ENCODE measurements around the gene MSANTD7.
A peak's percentile ranks its signal among the peaks of the same experiment; 100 is the strongest.
"Not testable (repeated sequence)": the region's sequence is repeated elsewhere in the genome, so short reads cannot be mapped to it uniquely, and the experiment has no call there.

MSANTD7 gene, protein sequence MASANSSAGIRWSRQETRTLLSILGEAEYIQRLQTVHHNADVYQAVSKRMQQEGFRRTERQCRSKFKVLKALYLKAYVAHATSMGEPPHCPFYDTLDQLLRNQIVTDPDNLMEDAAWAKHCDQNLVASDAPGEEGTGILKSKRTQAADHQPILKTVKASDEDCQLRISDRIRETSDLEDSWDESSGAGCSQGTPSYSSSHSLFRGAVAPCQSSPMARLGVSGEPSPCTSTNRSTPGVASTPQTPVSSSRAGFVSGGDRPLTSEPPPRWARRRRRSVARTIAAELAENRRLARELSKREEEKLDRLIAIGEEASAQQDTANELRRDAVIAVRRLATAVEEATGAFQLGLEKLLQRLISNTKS

DNA sequence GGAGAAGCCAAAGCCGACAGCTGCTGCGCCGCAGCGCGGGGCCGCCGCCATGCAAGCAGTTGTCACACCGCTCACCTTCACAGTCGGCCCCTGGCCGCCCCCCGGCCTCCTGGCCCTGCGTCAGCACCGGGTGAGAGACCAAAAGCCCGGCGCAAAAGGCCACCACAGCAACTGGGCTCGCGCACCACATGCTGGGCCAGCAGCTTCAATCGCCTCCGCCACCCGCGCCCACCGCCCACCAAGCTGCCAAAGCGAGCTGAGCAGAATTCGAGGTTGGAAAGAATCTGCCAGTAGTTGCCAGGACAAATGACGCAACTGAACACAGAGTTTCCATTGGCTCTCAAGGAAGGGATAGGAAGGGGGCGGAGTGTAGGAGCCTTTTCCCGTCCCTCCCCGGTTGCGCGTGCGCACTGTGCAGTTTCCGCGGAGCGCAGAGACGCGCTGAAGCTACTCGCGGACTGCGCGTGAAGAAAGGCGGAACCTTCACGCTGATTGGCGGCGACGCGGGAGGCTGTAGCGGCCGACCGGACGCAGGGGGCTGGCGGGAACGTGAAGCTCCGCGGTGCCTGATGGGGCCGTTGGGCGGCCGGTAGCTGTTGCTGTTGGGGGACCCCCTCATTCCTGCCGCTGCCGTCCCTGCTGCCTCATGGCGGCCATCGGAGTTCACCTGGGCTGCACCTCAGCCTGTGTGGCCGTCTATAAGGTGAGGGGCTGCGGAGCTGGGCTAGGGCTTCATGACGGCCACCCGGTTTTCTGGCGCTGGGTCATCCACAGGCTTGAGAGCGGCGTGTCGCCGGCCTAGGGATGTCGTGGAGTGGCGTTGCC is at the start of gene MSANTD7, which contains the start of the genes CDNF and HSPA14:
TSS of gene MSANTD7 (plus strand) at position 550 of the 825 bp plus-strand sequence. CDS start 3,979 bp downstream, outside the sequence.
TSS of gene CDNF (minus strand) at position 281 of the 825 bp plus-strand sequence. CDS start at position 190, 91 bp downstream.
TSS of gene HSPA14 (plus strand) at position 550 of the 825 bp plus-strand sequence. CDS start at position 647, 97 bp downstream.
- Mint-ChIP-seq H3K9me3 (no peaks in the 10 kb centered on the region), H3K27ac (peak within 1 kb of the TSS; percentile 98), H3K27me3 (no peaks in the 10 kb centered on the region), H3K4me1 (peaks cover 6% of the 10 kb centered on the region), H3K4me3 (peak within 1 kb of the TSS; percentile 97), H3K36me3 (peaks cover 14% of the 10 kb centered on the region)
- DNase-seq (ENCODE audit: low spot score in 2 of 2) (peak; percentile 96 to 99), ATAC-seq (ENCODE audit: low read depth) (peak; percentile 88)

DNA sequence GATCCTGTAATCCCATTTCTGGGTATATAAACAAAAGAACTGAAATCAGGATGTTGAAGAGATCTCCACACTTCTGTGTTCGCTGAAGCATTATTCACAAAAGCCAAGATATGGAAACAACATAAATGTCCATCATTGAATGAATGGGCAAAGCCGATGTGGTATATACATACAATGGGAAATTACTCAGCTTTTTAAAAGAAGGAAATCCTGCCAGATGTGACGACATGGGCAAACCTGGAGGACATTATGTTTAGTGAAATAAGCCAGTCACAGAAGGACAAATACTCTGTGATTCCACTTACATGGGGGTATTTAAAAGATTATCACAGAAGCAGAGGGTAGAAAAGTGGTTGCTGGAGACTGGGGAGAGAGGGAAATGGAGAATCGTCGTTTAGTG is 39.5 kb upstream of the MSANTD7 start:
- no peaks in the 10 kb centered on the region for H3K9me3 Mint-ChIP-seq
- peaks cover 26% of the 10 kb centered on the region for H3K4me1 Mint-ChIP-seq
- DNase-seq (ENCODE audit: low spot score in 2 of 2) (no peak), ATAC-seq (ENCODE audit: low read depth) (no peak)
- H3K27ac Mint-ChIP-seq, result no peak overlapping the region
- no peaks in the 10 kb centered on the region for H3K36me3 Mint-ChIP-seq
- H3K27me3 Mint-ChIP-seq, result no peaks in the 10 kb centered on the region
- no peak overlapping the region for H3K4me3 Mint-ChIP-seq

DNA sequence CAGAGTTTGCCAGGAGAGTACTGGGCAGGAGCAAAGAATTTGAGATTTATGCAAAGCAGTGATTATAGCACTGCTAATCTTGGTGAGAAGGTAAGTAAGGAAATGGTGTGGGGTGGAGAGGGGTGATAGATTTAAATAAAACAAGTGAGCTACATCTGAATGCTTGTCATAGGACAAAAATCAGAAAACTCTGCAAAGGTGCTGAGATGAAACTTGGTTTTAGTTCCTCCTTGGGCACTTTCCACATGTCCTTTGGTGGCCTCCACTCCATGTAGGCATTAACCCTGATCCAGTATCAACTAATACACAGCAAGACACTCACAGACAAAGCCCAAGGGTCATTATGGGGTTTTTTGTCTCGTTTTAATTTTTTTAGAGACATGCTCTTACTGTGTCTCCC is 37.7 kb upstream of the MSANTD7 start:
- Mint-ChIP-seq H3K4me3 (no peak overlapping the region), H3K9me3 (no peaks in the 10 kb centered on the region), H3K27ac (no peak overlapping the region), H3K36me3 (no peaks in the 10 kb centered on the region), H3K27me3 (no peaks in the 10 kb centered on the region), H3K4me1 (peaks cover 26% of the 10 kb centered on the region)
- ATAC-seq (ENCODE audit: low read depth) (peak; percentile 29), DNase-seq (ENCODE audit: low spot score in 2 of 2) (no peak)

DNA sequence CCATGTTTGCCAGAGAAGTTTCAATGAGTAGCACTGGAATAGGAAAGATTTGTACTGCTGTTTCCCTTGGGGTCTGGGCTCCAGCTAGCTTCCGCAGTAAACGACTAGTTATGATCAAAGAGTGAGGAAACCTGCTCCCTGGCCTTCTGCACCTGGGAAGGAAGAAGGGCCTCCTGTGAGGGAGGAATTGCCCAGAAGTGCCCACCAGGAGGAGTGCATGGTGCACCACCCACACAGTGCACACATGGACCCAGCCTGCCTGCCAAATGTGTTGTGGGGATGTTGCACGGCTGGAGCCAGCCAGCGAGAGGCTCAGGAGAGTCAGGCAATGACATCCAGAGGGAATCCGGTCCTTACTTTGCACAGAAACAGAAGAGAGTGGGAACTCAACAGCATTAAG is 36.4 kb upstream of the MSANTD7 start:
- ATAC-seq (ENCODE audit: low read depth) (no peak), DNase-seq (ENCODE audit: low spot score in 2 of 2) (no peak)
- peaks cover 26% of the 10 kb centered on the region for H3K4me1 Mint-ChIP-seq

DNA sequence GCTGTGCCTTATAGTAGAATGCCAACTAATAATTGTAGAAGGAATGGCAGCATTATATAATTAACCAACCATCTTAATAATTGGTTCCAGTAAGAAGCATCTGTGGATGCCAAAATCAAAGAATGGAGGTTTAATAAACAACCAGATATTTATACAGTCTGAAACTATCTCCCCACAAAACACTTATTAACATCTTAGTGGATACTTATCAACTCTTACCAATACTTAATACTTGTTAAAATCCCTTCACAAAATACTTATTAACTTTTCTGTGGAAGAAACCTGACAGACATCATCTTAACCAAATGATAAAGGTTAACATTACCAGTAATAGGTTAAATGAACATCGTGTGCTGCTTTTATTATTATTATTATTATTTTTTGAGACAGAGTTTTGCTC is 34.3 kb upstream of the MSANTD7 start:
- Mint-ChIP-seq H3K27ac (no peak overlapping the region), H3K4me1 (peaks cover 15% of the 10 kb centered on the region), H3K4me3 (no peak overlapping the region), H3K36me3 (no peaks in the 10 kb centered on the region), H3K27me3 (no peaks in the 10 kb centered on the region), H3K9me3 (no peaks in the 10 kb centered on the region)
- no peak for DNase-seq (ENCODE audit: low spot score in 2 of 2)
- ATAC-seq (ENCODE audit: low read depth), result no peak

More for the DNA sequence above, 36.4 kb upstream of the MSANTD7 start:
- H3K27me3 Mint-ChIP-seq, result no peaks in the 10 kb centered on the region
- no peak overlapping the region for H3K4me3 Mint-ChIP-seq
- no peaks in the 10 kb centered on the region for H3K9me3 Mint-ChIP-seq
- H3K36me3 Mint-ChIP-seq, result no peaks in the 10 kb centered on the region
- H3K27ac Mint-ChIP-seq, result no peak overlapping the region

DNA sequence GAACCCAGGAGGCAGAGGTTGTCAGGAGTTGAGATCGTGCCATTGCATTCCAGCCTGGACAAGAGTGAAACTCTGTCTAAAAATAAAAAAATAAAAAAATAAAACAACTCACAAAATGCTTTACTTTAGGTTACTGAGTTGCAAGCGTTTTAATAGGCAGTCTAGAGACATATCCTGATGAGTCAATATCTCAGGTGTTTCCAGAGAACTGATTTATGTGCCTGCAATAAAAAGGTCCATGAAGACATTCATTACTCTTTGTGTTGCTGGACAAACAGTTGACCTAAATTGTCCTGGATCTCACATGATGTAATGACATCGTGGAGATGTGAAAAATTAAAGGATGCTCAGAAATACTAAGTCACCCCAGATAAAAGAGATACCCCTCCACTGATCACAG is 31.8 kb upstream of the MSANTD7 start:
- Mint-ChIP-seq H3K36me3 (no peaks in the 10 kb centered on the region), H3K27ac (no peak overlapping the region), H3K4me1 (peaks cover 1% of the 10 kb centered on the region), H3K9me3 (no peaks in the 10 kb centered on the region), H3K27me3 (no peaks in the 10 kb centered on the region), H3K4me3 (no peak overlapping the region)
- DNase-seq (ENCODE audit: low spot score in 2 of 2) (no peak), ATAC-seq (ENCODE audit: low read depth) (no peak)

DNA sequence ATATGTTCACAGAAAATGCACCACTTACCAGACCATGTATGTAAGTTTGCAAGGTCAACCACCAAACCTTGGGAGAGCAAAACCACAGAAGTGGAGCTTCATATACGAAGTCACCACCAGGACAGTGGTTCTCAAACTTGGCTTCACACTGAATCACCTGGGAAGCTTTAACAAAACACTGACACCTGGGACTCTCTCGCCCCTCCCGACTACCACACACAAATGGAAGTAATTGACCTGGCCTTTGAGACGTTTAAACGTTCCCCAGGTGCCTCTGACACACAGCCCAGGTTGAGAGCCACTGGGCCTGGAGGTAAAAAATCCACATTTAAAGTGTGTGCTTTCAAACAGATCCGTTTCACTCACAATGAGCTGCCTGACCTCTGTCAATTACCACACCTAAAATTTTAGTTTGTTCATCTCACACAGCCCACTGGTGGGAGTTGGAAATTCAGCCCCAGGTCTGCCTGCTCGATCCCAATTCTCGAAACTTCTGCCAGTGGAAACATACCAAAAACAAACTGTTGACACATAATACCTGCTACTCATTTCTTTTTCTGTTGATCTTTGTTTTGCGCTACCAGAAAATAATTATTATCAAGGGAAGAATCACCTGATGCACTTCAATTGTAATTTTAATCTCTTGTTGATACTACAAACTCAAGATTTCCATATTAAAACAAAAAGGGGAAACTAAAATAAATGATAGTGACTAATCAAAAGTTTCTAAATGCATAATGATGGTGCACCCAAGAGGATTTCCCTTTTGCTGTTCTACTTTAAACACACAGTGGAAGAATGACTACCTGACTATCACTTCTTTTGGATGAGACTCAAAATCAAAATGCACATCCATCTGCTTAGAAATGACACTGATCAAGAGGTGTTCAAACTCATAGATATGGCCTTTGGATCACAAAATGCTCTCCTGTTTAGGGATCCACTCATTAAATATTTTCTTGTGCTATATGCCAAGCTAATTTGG is 26.8 kb upstream of the MSANTD7 start:
- Mint-ChIP-seq H3K36me3 (no peaks in the 10 kb centered on the region), H3K4me3 (no peak overlapping the region), H3K27me3 (no peaks in the 10 kb centered on the region), H3K9me3 (no peaks in the 10 kb centered on the region), H3K4me1 (peaks cover 2% of the 10 kb centered on the region), H3K27ac (no peak overlapping the region)
- DNase-seq (ENCODE audit: low spot score in 2 of 2), result no peak
- ATAC-seq (ENCODE audit: low read depth), result no peak

DNA sequence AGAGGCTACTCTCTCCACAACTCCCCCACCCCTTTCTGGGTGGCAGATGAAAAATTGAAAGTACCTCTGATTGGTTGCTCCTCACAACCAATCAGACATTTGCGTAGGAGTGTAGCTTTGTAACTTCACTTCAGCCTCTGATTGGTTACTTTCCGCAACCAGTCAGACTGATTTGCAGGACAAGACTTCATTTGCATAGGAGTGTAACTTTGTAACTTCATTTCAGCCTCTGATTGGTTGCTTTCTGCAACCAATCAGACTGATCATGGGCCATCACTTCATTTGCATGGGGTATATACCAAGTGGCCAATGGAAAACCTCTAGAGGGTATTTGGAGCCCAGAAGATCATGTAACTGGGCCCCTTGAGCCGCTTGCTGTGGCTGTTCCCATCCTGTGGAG is 25.8 kb upstream of the MSANTD7 start:
- ATAC-seq (ENCODE audit: low read depth) (no peak), DNase-seq (ENCODE audit: low spot score in 2 of 2) (no peak)
- Mint-ChIP-seq H3K4me3 (no peak overlapping the region), H3K27ac (no peak overlapping the region), H3K9me3 (peaks cover 1% of the 10 kb centered on the region), H3K4me1 (peaks cover 2% of the 10 kb centered on the region), H3K27me3 (no peaks in the 10 kb centered on the region), H3K36me3 (no peaks in the 10 kb centered on the region)

DNA sequence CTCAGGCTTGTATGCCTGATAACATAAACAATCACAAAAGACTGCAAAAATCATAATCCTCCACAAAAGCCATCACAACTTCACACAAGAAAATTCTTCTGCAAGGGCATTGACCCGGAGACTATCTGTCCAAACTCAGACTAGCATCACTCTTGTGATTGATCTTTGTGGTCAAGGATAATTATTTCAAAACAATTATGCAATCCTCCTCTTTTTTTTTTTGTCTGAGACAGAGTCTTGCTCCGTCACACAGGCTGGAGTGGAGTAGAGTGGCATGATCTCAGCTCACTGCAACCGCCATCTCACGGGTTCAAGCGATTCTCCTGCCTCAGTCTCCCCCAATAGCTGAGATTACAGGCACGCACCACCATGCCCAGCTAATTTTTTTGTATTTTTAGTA is 22.4 kb upstream of the MSANTD7 start:
- DNase-seq (ENCODE audit: low spot score in 2 of 2) (no peak), ATAC-seq (ENCODE audit: low read depth) (no peak)
- H3K27ac Mint-ChIP-seq, result no peak overlapping the region
- H3K36me3 Mint-ChIP-seq, result no peaks in the 10 kb centered on the region
- H3K9me3 Mint-ChIP-seq, result peaks cover 1% of the 10 kb centered on the region
- peaks cover 3% of the 10 kb centered on the region for H3K4me1 Mint-ChIP-seq
- H3K4me3 Mint-ChIP-seq, result no peak overlapping the region
- no peaks in the 10 kb centered on the region for H3K27me3 Mint-ChIP-seq

DNA sequence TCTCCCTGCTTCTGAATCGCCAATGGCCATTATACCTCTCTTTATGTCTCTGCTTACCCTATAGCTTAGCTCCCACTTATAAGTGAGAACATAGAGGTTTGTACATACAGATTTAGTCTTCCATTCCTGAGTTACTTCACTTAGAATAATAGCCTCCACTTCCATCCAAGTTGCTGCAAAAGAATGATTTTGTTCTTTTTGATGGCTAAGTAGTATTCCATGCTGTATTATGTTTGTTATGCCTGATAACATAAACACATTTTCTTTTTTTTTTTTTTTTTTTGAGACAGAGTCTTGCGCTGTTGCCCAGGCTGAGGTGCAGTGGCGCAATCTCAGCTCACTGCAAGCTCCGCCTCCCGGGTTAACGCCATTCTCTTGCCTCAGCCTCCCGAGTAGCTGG is 21.4 kb upstream of the MSANTD7 start:
- not testable (repeated sequence) for H3K9me3 Mint-ChIP-seq; H3K27me3 Mint-ChIP-seq; DNase-seq (ENCODE audit: low spot score in 2 of 2); ATAC-seq (ENCODE audit: low read depth); H3K4me3 Mint-ChIP-seq; H3K36me3 Mint-ChIP-seq; H3K27ac Mint-ChIP-seq; H3K4me1 Mint-ChIP-seq

DNA sequence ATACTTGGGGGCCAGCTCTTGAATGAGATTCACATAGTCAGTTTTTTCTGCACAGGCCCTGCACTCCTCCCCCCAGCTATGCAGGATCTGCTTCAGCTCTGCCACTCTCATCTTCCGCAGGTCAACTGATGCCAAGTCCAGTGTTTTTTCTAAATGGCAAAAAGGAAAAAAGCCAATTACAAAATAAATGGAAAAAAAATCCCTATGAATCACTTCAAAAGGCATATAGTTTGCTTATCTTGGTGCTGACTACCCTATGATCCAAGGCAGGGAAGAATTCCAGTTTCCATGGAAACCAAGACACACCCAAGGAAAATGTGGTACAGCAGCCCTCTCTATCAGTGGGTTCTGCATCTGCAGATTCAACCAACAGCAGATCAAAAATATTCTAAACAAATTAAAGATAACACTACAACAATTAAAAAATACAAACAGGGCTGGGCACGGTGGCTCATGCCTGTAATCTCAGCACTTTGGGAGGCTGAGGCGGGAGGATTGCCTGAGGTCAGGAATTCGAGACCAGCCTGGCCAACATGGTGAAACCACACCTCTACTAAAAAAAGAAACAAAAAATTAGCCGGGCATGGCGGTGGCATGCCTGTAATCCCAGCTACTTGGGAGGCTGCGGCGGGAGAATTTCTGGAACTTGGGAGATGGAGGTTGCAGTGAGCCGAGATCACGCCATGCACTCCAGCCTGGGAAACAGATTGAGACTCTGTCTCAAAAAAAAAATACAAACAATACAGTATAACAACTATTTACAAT is 17.9 kb upstream of the MSANTD7 start:
- DNase-seq (ENCODE audit: low spot score in 2 of 2) (no peak), ATAC-seq (ENCODE audit: low read depth) (no peak)
- Mint-ChIP-seq H3K27ac (no peak overlapping the region), H3K4me1 (peaks cover 6% of the 10 kb centered on the region), H3K27me3 (no peaks in the 10 kb centered on the region), H3K9me3 (peaks cover 3% of the 10 kb centered on the region), H3K4me3 (no peak overlapping the region), H3K36me3 (peaks cover 1% of the 10 kb centered on the region)

DNA sequence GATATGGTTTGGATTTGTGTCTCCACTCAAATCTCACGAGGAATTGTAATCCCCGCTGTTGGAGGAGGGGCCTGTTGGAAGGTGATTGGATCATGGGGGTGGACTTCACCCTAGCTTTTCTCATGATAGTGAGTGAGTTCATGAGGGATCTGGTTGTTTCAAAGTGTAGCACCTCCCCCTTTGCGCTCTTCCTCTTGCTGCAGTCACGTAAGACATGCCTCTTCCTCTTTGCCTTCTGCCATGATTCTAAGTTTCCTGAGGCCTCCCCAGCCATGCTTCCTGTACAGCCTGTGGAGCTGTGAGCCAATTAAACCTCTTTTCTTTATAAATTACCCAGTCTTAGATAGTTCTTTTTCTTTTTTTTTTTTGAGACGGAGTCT is 17.3 kb upstream of the MSANTD7 start:
- H3K4me3 Mint-ChIP-seq, result no peak overlapping the region
- DNase-seq (ENCODE audit: low spot score in 2 of 2) (no peak), ATAC-seq (ENCODE audit: low read depth) (no peak)
- H3K4me1 Mint-ChIP-seq, result peaks cover 7% of the 10 kb centered on the region
- no peaks in the 10 kb centered on the region for H3K27me3 Mint-ChIP-seq
- H3K27ac Mint-ChIP-seq, result no peak overlapping the region
- peaks cover 1% of the 10 kb centered on the region for H3K36me3 Mint-ChIP-seq
- H3K9me3 Mint-ChIP-seq, result peaks cover 3% of the 10 kb centered on the region

Measured in memory B cell (primary cell).